GM19438 (cell line): ENCODE results near the gene GYPC.
A peak's percentile ranks its signal among the peaks of the same experiment; 100 is the strongest.
"Not testable (repeated sequence)": the region's sequence is repeated elsewhere in the genome, so short reads cannot be mapped to it uniquely, and the experiment has no call there.

Experiments used
- ATAC-seq: cut with Tn5 transposase; IDR thresholded peaks from one replicate; pipeline ENCODE4 v1.9.1; 2021; ENCODE audit warnings: low read depth; ENCODE audit not compliant: unreplicated experiment

The GYPC gene

DNA sequence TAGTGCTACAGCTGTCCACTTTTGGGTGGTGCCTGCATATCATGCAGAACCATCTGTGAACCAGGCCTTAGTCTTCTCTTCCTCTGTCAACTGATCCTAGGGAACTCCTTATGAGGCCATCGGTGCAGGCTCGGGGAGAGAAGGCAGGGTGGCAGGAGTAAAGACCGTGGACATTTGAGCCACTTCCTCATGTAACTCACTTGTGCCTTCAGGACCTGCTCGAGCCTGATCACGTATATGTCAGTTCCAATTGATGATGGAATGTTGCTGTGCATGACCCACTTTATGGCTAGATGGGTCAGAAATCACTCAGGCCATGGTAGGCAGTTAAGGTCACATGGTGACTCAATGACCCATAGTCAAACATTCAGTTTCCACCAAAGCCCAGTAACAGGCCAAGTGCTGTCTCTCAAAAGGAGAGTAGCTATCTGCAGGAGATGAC lies 7.6 kb upstream of the GYPC start:
- not testable (repeated sequence) for ATAC-seq

DNA sequence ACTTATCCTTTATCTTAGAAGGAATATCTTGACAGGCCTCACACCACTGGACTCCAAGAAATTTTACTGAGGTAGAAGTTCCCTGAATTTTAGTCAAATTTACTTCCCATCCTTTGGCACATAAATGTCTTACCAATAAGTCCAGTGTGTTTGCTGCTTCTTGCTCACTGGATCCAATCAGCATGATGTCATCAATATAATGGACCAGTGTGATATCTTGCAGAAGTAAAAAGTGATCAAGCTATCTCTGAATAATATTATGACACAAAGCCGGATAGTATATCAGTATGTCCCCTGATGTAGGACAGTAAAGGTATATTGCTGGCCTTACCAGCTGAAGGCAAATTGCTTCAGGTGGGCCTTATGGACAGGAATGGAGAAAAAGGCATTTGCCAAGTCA lies 6.9 kb upstream of the GYPC start:
- ATAC-seq = no peak

DNA sequence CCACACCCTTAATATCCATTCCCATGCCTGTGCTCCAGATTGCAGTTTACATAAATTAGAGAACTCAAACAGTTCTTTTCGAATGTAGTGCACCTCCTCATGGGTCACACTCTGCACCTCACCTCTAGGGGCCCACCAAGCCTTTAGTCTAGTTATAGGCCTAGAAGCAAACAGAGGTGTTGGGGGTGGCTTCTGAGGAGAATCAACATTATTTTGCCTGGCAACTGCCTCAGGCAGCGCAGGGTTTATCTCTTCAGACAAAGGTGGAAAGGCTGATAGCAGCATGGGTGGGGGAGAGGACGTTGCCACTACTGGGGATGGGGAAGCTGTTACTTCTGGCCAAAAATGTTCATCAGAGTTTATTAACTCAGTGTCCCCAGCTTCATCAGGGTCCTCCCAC lies 5.0 kb upstream of the GYPC start:
- ATAC-seq = no peak

DNA sequence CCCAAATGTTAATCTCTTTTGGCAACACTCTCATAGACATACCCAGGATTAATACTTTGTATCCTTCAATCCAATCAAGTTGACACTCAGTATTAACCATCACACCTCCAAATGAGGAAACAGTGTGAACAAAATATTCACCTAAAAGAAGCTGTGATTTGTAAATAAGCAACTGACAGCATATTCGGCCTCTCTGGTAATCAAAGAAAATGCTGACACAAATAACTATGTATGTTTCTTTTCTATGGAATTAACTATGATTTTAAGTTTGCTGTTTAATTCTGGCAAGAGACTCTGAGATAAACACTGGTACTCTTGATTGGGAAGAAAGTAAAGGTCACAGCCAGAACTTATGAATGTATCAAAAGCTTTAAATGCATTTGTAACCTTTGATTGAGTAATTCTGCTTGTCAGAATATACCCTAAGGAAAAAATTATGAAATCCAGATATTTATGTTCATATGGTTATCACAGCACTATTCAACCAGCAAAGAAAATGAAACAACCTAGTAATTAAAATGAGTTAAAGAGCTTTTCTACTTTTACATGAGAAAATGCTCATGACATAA lies 3.6 kb upstream of the GYPC start:
- no peak for ATAC-seq

DNA sequence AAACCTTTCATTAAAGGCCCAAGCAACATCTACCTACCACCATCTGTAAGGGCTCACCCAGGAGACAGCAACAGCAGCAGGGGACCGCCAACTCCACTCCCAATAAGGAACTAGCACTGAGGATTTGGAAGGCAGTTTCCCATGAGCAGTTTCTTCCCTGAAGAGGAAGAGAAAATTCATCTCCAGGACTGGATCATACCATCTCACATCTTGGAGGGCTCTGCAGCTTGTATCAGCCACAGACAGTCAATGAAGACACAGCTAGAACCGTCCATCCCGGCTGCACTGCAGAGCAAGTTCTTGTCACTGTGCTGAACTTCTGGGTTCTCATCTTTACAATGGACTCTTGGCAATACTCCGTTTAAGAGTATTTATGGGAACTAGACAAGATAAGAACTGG lies 2.8 kb upstream of the GYPC start:
- ATAC-seq = no peak

DNA sequence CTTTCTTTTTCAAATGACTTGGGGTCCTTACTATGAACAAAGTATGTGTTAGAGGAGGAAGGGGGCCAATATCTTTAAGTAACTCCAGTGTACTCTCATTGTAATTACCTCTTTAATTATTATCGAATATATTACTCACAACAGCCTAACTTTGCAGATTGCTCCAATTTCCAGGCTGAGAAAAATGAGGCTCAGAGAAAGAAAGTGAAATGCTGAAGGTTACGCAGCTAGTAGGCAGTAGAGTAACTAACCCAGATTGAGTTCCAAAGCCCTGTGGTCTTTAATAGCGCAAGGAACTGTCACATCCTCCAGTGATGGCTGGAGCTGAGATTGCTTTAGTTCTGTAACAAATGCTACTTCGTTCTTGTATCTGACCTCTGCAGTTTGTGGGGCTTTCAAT lies 2.2 kb upstream of the GYPC start:
- ATAC-seq = no peak

DNA sequence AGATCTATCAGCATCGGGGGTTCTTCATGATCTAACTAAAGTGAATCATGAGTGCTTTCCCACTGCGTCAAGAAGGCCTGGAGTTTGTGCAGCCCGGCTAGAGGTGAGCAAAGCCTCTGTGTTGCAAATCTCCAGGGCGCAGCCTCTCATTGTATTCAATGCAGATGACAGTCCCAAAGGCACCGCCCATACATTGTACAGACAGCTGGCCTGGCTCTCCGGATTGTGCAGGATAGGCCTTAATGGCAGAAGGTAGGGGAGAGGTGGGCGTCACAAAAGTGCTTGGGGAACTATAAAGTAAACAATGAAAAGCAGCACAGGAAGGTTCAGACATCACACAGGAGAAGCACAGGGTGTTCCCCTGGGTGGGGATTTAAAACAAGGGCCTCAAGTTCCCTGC lies 907 bp upstream of the GYPC start:
- ATAC-seq = no peak

DNA sequence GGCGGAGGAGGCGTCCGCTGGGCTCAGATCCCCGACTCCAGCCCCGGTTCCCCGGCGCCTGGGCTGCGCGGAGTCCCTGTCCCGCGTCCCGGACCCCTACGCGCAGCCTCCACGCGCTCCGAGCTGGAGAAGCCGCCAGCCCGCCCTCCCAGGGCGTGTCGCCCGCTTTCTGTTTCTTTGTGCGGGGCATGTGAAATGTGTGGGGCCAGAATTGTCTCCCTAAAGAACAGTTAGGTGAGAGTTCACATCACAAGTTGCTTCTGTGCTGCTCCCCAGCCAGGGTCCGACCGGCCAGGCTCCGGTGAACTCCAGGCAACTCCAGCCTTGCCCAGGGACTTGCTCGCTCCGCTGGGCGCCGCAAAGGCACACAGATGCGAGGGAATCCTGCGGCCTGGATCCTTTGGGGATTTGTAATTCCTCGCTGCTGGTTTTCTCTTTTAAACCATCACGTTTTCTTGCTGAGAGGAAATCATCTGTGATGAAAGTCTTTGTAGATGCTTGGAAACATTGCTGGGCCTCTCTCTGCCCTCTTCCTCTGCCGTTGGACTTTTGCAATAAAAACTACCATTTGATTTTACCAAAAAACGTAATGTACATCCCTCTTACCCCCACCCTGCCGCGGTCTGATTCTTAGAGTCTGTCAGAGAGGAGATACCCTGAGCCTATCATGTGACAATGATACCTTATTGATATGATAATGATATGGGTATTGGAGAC lies 631 bp downstream of the GYPC start:
- ATAC-seq = peak; percentile 23

DNA sequence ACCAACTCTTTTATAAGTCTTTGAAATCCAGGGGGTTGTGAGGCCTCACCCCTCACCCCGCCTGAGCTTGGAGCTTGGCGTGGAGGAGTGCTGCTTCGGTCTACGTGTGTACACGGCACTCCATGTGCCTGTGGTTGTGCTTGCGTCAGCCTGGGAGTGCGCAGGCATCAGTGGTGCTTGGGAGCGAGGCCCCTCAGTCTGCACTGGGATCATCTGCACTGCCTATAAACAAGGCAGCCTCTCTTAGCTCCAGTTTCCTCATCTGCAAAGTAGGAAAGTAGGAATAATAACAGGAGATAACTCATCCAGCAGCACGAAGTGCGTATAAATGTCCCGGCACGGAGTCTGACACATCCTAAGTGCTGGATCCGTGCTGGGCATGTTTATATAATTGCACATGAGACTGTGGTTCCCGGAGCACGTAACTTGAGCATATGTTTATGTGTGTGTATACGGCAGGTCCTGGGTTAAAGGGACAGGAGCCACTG lies 1.2 kb downstream of the GYPC start:
- peak; percentile 24 for ATAC-seq

DNA sequence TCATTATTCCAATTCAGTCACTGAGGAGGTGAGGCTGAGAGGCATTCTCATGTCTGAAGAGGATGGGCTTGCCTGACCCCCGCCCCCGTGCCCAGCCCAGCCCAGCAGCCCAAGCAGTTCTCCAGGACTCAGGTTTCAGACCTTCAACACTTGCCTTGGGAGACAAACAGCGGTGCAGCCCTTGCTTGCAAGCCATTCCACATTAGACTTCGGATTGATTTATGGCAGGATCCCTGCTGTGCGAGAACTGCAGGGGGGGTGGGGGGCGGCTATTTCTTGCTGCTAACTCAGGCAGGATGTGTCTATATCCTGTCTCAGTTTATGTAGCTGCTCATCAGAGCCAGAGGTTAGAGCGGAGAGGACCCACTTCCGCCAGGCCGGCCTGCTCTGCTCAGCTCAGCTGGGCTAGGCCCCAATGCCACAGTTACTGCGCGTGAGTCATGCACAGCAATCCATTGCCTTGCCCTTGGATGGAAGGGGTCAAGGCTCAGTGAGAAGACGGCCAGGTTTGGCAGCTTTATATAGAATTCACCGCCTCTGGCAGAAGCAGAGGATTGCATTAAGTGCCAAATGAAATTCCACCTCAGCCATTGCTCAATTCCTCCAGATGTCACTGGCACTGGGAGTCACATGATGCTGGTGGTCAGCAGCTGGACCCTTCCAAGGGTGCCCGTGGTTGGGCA lies 1.8 kb downstream of the GYPC start:
- ATAC-seq = peak; percentile 62

DNA sequence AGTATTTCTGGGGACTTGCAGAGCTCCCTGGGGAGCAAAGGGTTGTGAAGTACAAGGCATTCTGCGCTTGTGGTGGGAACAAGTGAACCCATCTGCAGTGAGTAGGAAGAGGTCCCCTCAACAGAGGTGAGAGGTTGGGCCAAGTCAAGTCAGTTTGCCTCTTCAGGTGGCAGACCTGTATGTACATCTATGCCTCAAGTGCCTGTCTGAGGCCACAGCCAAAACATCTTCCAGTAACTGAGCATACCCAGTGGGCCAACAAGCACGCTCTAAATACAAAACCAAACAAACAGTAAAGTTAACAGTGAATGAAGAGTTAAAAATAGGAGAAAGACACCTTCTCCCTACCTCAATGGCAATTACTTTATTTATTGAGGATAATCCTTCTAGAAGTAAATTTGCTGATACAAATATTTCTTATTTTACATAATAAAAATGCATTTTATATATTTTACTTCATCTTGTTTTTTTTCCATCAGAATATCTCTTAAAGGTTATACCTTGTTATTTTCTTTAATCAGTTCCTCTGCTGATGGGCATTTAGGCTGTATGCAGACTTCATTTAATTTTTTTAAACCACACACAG lies 2.5 kb downstream of the GYPC start:
- ATAC-seq = peak; percentile 4

DNA sequence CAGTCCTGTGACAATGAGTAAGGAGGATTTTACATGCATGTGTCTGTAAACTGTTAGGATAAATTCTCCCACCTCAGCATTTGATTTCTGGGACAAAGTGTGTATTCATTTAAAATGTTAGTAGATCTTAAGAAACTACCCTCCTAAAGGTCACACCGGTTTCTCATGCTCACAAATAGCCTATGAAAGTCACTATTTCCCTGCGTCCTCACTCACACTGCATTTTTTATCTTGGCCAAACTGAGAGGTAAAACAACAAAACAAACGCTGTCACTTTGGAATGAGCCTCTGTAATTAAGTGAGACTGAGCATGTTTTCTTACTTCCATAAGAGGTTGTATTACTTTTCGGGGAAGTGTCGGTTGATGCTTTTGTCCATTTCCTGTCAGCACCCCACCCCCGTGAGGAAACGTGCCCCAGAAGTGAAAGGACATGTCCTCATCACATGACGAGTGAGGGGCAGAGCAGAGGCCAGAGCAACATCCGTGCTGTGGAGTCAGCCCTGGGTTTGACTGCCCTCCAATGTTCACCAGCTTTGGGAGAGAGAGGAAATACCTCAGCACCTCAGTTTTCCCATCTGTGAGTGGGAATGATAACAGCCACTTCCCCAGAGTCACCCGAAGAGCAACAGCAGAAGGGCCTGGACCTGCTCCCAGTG lies 3.1 kb downstream of the GYPC start:
- peak; percentile 29 for ATAC-seq

DNA sequence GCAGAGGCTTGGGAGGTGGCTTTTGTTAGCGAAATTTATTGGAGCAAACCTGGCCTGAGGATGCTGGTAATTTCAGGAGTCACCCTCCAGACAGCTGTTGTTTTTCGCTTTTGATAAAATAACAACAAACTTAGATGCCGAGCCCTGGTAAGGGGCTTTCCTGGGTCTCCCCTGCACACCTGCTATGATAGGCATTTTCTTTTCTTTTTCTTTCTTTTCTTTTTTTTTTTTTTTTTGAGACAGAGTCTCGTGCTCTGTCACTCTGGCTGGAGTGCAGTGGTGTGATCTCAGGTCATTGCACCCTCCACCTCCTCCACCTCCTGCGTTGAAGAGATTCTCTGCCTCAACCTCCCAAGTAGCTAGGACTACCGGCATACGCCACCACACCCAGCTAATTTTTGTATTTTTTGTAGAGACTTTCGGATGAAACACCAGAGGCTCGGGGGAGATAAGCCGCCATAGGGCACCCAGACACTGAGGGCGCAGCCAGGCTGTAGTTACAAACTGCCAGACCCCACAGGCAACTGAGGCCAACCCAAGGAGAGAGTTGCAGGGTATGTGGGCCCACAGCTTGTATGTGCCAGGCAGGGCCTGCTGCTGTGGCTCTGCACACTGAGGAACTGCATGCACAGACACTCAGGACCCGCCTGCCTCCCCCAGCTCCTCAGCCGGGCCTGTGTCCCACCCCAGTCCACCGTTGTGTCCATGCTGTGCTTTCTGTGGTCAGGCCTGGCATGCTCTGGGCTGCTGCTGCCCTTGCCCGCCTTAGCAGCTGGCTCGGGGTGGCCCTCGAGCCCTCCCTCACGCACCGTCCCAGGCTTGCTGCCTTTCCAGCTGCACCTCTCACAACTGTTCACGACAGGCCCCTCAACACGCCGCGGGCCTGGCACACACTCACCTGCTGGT lies 3.9 kb downstream of the GYPC start:
- no peak for ATAC-seq

DNA sequence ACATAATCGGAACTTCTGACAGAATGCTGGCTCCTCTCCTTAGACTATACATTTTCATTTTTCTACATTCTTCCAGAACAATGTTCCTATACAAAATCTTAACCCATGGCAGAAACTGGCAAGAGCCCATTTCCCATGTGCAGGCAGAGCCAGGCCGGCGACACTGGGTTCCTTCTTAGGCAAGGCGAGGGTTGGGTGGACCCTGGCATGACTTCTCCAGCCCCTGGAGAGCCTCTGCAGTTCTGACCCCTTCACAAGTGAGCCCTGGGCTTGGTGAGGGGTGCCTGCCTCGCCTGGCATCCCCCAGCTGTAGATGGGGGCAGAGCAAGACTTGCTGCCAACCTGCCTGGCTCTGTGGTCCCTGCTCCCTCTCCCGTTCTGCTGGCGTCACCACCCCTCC lies 5.0 kb downstream of the GYPC start:
- no peak for ATAC-seq

DNA sequence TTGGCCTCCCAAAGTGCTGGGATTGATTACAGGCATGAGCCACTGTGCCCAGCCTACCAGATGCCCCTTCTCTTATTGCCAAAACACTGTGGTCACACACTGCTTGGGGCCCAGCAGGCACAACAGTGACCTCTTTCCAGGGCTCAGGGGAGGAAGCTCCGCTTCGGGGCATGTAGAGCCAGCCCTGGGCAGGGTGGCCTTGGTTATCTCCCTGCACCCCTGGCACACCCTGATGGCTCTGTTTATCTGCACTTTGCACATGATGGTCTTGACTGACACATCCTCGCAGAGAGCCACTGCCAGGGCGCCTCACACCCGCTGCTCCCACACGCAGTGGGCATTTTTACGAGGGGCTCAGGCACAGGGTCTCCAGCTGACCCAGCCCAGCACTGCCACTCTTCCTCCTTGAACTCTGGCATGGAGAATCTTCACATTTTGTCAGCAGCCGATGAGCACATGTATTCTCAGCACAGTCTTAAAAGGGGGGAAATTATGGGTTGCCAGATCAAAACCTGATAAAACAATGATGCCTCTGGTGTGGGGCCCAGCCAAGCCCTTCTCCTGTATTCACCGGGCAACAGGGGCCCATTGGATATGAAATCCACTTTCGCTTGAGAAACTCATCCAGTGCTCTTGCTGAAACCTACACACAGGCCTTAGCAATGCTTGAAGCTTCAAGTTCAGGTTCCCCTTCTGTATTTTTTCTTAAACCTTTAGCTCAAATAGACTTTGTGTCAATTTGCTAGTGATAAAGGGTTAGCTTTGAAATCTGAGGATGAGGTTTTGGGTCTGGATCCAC lies 5.9 kb downstream of the GYPC start:
- no peak for ATAC-seq

DNA sequence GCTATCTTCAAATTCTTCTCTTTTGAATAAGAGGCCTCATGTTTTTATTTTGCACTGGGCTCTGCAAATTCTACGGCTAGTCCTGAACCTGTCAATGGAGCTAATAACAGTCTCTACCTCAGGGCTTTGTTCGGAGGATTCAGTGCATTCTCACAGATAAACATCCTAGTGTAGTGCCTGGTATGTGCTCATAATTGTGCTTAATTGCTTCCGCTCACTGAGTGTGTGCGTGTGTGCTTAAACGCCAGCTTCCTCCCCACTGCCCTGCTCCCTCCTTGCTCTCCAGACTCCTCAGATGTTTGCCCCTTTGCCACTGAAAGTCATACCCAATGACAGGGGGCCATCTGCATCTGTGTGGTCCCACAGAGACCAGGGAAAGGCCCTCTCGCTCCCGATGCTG lies 6.7 kb downstream of the GYPC start:
- no peak for ATAC-seq

DNA sequence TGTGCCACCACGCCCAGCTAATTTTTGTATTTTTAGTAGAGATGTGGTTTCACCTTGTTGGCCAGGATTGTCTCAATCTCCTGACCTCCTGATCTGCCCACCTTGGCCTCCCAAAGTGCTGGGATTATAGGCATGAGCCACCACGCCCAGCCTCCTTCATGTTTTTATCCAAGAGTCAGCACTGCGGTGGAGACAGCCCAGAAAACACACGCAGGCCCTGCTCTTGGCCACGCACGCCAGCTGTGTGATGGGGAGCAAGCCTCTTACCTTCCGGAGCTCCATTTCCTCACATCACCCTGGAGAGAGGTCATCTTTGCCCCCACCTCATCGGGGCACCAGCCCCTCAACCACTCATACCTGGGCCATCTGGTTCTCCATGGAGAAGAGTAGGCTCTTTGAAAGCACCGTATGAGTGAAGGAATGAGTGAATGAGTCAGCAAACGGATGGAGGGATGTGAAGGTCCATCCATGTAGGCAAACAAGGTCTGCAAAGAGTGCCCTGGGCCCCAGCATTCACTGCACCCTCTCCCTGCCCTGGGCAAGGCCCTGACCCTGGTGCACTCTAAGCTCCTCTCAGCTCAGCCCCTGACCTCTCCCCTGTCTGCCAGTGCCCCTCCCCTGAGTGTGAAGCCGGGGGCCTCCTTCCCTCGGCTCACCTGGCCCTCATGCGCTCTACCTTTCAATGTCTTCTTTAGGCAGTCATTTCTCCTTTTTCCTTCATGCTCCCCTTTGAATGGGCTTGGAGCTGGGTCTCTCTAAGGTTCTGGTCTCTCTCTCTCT lies 7.4 kb downstream of the GYPC start:
- ATAC-seq = no peak

DNA sequence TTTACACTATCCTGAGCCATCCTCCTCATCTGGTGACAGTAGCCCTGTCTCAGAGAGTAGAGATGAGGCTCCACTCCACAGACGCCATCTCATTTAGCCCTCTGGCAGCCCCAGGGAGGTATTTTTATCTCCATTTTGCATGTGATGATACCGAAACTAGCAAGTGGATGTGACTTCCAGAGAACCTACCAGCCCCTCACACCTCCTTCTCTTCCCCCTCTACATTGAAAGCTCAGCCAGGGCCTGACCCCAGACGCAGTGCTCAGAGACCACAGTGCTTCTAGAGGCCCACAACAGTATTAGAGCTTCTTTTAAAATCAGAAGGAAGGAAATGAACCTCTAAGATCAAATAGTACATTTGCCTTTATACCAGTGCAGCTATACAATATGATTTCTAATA lies 8.3 kb downstream of the GYPC start:
- peak; percentile 80 for ATAC-seq
